ENCODE measurements around the gene BMAL1.
A peak's percentile ranks its signal among the peaks of the same experiment; 100 is the strongest.

Gene BMAL1

GRCh38 chr11:13277768-13278608, at the start of gene BMAL1:
Gene BMAL1 (plus strand): TSS chr11:13277790. CDS start chr11:13354309, 76,519 bp downstream.
- H3K4me1 ChIP-seq (ENCODE audit: control insufficient read depth, insufficient read depth, low read length): peaks cover 17% of the 10 kb centered on the region
- H3K9me3 ChIP-seq (ENCODE audit: control insufficient read depth, low read length): no peaks in the 10 kb centered on the region
- H3K9ac ChIP-seq (ENCODE audit: low read length): peak within 1 kb of the TSS; percentile 80
- no peaks in the 10 kb centered on the region for H3K36me3 ChIP-seq (ENCODE audit: control insufficient read depth, insufficient read depth, low read length)
- H3K4me3 ChIP-seq (ENCODE audit: low read length): peak within 1 kb of the TSS; percentile 83
- peaks cover 9% of the 10 kb centered on the region for H3K27me3 ChIP-seq (ENCODE audit: control insufficient read depth, insufficient read depth, low read length)

- H3K27me3 ChIP-seq (ENCODE audit: control insufficient read depth, insufficient read depth, low read length): no peaks in the 10 kb centered on the region
- no peak overlapping the region for H3K9ac ChIP-seq (ENCODE audit: low read length)
- H3K4me1 ChIP-seq (ENCODE audit: control insufficient read depth, insufficient read depth, low read length): no peaks in the 10 kb centered on the region
- no peak overlapping the region for H3K4me3 ChIP-seq (ENCODE audit: low read length)
- no peaks in the 10 kb centered on the region for H3K36me3 ChIP-seq (ENCODE audit: control insufficient read depth, insufficient read depth, low read length)
- no peaks in the 10 kb centered on the region for H3K9me3 ChIP-seq (ENCODE audit: control insufficient read depth, low read length)
Observed at GRCh38 chr11:13228572-13228971, 49.0 kb upstream of the BMAL1 start.

- H3K4me1 ChIP-seq (ENCODE audit: control insufficient read depth, insufficient read depth, low read length): no peaks in the 10 kb centered on the region
- H3K27me3 ChIP-seq (ENCODE audit: control insufficient read depth, insufficient read depth, low read length): no peaks in the 10 kb centered on the region
- no peaks in the 10 kb centered on the region for H3K36me3 ChIP-seq (ENCODE audit: control insufficient read depth, insufficient read depth, low read length)
- no peaks in the 10 kb centered on the region for H3K9me3 ChIP-seq (ENCODE audit: control insufficient read depth, low read length)
- H3K4me3 ChIP-seq (ENCODE audit: low read length): no peak overlapping the region
- H3K9ac ChIP-seq (ENCODE audit: low read length): no peak overlapping the region
Observed at GRCh38 chr11:13229136-13229535, 48.5 kb upstream of the BMAL1 start.

GRCh38 chr11:13229711-13230318, 47.8 kb upstream of the BMAL1 start:
- no peaks in the 10 kb centered on the region for H3K4me1 ChIP-seq (ENCODE audit: control insufficient read depth, insufficient read depth, low read length)
- no peaks in the 10 kb centered on the region for H3K27me3 ChIP-seq (ENCODE audit: control insufficient read depth, insufficient read depth, low read length)
- no peak overlapping the region for H3K4me3 ChIP-seq (ENCODE audit: low read length)
- H3K9me3 ChIP-seq (ENCODE audit: control insufficient read depth, low read length): no peaks in the 10 kb centered on the region
- no peak overlapping the region for H3K9ac ChIP-seq (ENCODE audit: low read length)
- H3K36me3 ChIP-seq (ENCODE audit: control insufficient read depth, insufficient read depth, low read length): no peaks in the 10 kb centered on the region

- no peak overlapping the region for H3K9ac ChIP-seq (ENCODE audit: low read length)
- H3K4me3 ChIP-seq (ENCODE audit: low read length): no peak overlapping the region
- H3K9me3 ChIP-seq (ENCODE audit: control insufficient read depth, low read length): no peaks in the 10 kb centered on the region
- no peaks in the 10 kb centered on the region for H3K27me3 ChIP-seq (ENCODE audit: control insufficient read depth, insufficient read depth, low read length)
- H3K36me3 ChIP-seq (ENCODE audit: control insufficient read depth, insufficient read depth, low read length): no peaks in the 10 kb centered on the region
- H3K4me1 ChIP-seq (ENCODE audit: control insufficient read depth, insufficient read depth, low read length): no peaks in the 10 kb centered on the region
Observed at GRCh38 chr11:13233173-13233745, 44.3 kb upstream of the BMAL1 start.

- H3K9me3 ChIP-seq (ENCODE audit: control insufficient read depth, low read length): no peaks in the 10 kb centered on the region
- no peak overlapping the region for H3K9ac ChIP-seq (ENCODE audit: low read length)
- no peaks in the 10 kb centered on the region for H3K27me3 ChIP-seq (ENCODE audit: control insufficient read depth, insufficient read depth, low read length)
- H3K36me3 ChIP-seq (ENCODE audit: control insufficient read depth, insufficient read depth, low read length): no peaks in the 10 kb centered on the region
- H3K4me3 ChIP-seq (ENCODE audit: low read length): no peak overlapping the region
- H3K4me1 ChIP-seq (ENCODE audit: control insufficient read depth, insufficient read depth, low read length): no peaks in the 10 kb centered on the region
Observed at GRCh38 chr11:13235895-13236294, 41.7 kb upstream of the BMAL1 start.

GRCh38 chr11:13236626-13237025, 41.0 kb upstream of the BMAL1 start:
- Histone ChIP-seq H3K9me3 (ENCODE audit: control insufficient read depth, low read length) (no peaks in the 10 kb centered on the region), H3K4me3 (ENCODE audit: low read length) (no peak overlapping the region), H3K27me3 (ENCODE audit: control insufficient read depth, insufficient read depth, low read length) (no peaks in the 10 kb centered on the region), H3K36me3 (ENCODE audit: control insufficient read depth, insufficient read depth, low read length) (no peaks in the 10 kb centered on the region), H3K4me1 (ENCODE audit: control insufficient read depth, insufficient read depth, low read length) (no peaks in the 10 kb centered on the region), H3K9ac (ENCODE audit: low read length) (no peak overlapping the region)

- Histone ChIP-seq H3K36me3 (ENCODE audit: control insufficient read depth, insufficient read depth, low read length) (no peaks in the 10 kb centered on the region), H3K4me3 (ENCODE audit: low read length) (no peak overlapping the region), H3K4me1 (ENCODE audit: control insufficient read depth, insufficient read depth, low read length) (peaks cover 2% of the 10 kb centered on the region), H3K27me3 (ENCODE audit: control insufficient read depth, insufficient read depth, low read length) (no peaks in the 10 kb centered on the region), H3K9ac (ENCODE audit: low read length) (no peak overlapping the region), H3K9me3 (ENCODE audit: control insufficient read depth, low read length) (no peaks in the 10 kb centered on the region)
Observed at GRCh38 chr11:13237761-13238160, 39.8 kb upstream of the BMAL1 start.

GRCh38 chr11:13238879-13239514, 38.6 kb upstream of the BMAL1 start:
- H3K27me3 ChIP-seq (ENCODE audit: control insufficient read depth, insufficient read depth, low read length): no peaks in the 10 kb centered on the region
- no peaks in the 10 kb centered on the region for H3K36me3 ChIP-seq (ENCODE audit: control insufficient read depth, insufficient read depth, low read length)
- no peaks in the 10 kb centered on the region for H3K9me3 ChIP-seq (ENCODE audit: control insufficient read depth, low read length)
- peaks cover 10% of the 10 kb centered on the region for H3K4me1 ChIP-seq (ENCODE audit: control insufficient read depth, insufficient read depth, low read length)
- H3K9ac ChIP-seq (ENCODE audit: low read length): no peak overlapping the region
- no peak overlapping the region for H3K4me3 ChIP-seq (ENCODE audit: low read length)

GRCh38 chr11:13242564-13242963, 35.0 kb upstream of the BMAL1 start:
- no peak overlapping the region for H3K9ac ChIP-seq (ENCODE audit: low read length)
- peaks cover 10% of the 10 kb centered on the region for H3K4me1 ChIP-seq (ENCODE audit: control insufficient read depth, insufficient read depth, low read length)
- H3K36me3 ChIP-seq (ENCODE audit: control insufficient read depth, insufficient read depth, low read length): no peaks in the 10 kb centered on the region
- H3K4me3 ChIP-seq (ENCODE audit: low read length): no peak overlapping the region
- H3K27me3 ChIP-seq (ENCODE audit: control insufficient read depth, insufficient read depth, low read length): no peaks in the 10 kb centered on the region
- H3K9me3 ChIP-seq (ENCODE audit: control insufficient read depth, low read length): no peaks in the 10 kb centered on the region

GRCh38 chr11:13247606-13248296, 29.8 kb upstream of the BMAL1 start:
- Histone ChIP-seq H3K4me1 (ENCODE audit: control insufficient read depth, insufficient read depth, low read length) (peaks cover 8% of the 10 kb centered on the region), H3K4me3 (ENCODE audit: low read length) (no peak overlapping the region), H3K27me3 (ENCODE audit: control insufficient read depth, insufficient read depth, low read length) (no peaks in the 10 kb centered on the region), H3K36me3 (ENCODE audit: control insufficient read depth, insufficient read depth, low read length) (no peaks in the 10 kb centered on the region), H3K9me3 (ENCODE audit: control insufficient read depth, low read length) (no peaks in the 10 kb centered on the region), H3K9ac (ENCODE audit: low read length) (no peak overlapping the region)

All from mucosa of stomach (tissue), 1 donor.